KOPT-K1 (cell line): ENCODE measurements around the gene IL4R.

Source experiments
- H3K27ac ChIP-seq: fragments of 200-600 bp; sonication (generic); 2 replicates; pipeline ENCODE4 v1.5.1; 2016; ENCODE audit warnings: antibody characterized with exemption, mild to moderate bottlenecking, low read depth, low read length; ENCODE audit not compliant: poor library complexity, severe bottlenecking
- H3K36me3 ChIP-seq: fragments of 200-600 bp; sonication (generic); 2 replicates; pipeline ENCODE4 v1.5.1; 2017; ENCODE audit warnings: antibody characterized with exemption, mild to moderate bottlenecking, low read length, moderate library complexity; ENCODE audit not compliant: insufficient read depth
- H3K9me3 ChIP-seq: fragments of 200-600 bp; sonication (generic); 2 replicates; pipeline ENCODE4 v1.5.1; 2017; ENCODE audit warnings: antibody characterized with exemption, low read length, mild to moderate bottlenecking; ENCODE audit not compliant: insufficient read depth, poor library complexity, severe bottlenecking

Gene IL4R

GRCh38 chr16:27317320-27317719, 3.5 kb downstream of the IL4R start:
- H3K27ac ChIP-seq, result no peak overlapping the region

GRCh38 chr16:27317738-27318391, 4.1 kb downstream of the IL4R start:
- H3K27ac ChIP-seq, result peak overlapping the region; percentile 38
- H3K36me3 ChIP-seq, result no peaks in the 10 kb centered on the region
- H3K9me3 ChIP-seq, result no peaks in the 10 kb centered on the region

More at GRCh38 chr16:27317320-27317719, 3.5 kb downstream of the IL4R start:
- no peaks in the 10 kb centered on the region for H3K36me3 ChIP-seq
- no peaks in the 10 kb centered on the region for H3K9me3 ChIP-seq

GRCh38 chr16:27318392-27319256, 4.8 kb downstream of the IL4R start:
- peak overlapping the region; percentile 38 for H3K27ac ChIP-seq
- H3K9me3 ChIP-seq, result no peaks in the 10 kb centered on the region
- H3K36me3 ChIP-seq, result no peaks in the 10 kb centered on the region

GRCh38 chr16:27319257-27319965, 5.6 kb downstream of the IL4R start:
- peak overlapping the region; percentile 38 for H3K27ac ChIP-seq
- no peaks in the 10 kb centered on the region for H3K36me3 ChIP-seq
- H3K9me3 ChIP-seq, result no peaks in the 10 kb centered on the region

- no peaks in the 10 kb centered on the region for H3K9me3 ChIP-seq
- H3K36me3 ChIP-seq, result no peaks in the 10 kb centered on the region
- no peak overlapping the region for H3K27ac ChIP-seq
Measured at GRCh38 chr16:27320261-27321012, 6.7 kb downstream of the IL4R start.

GRCh38 chr16:27321013-27321915, 7.5 kb downstream of the IL4R start:
- Histone ChIP-seq H3K36me3 (no peaks in the 10 kb centered on the region), H3K9me3 (no peaks in the 10 kb centered on the region), H3K27ac (no peak overlapping the region)

- H3K36me3 ChIP-seq, result no peaks in the 10 kb centered on the region
- H3K27ac ChIP-seq, result no peak overlapping the region
- no peaks in the 10 kb centered on the region for H3K9me3 ChIP-seq
Measured at GRCh38 chr16:27322858-27323780, 9.3 kb downstream of the IL4R start.

GRCh38 chr16:27323781-27324561, 10.2 kb downstream of the IL4R start:
- Histone ChIP-seq H3K9me3 (no peaks in the 10 kb centered on the region), H3K27ac (no peak overlapping the region), H3K36me3 (no peaks in the 10 kb centered on the region)

- Histone ChIP-seq H3K27ac (no peak overlapping the region), H3K36me3 (no peaks in the 10 kb centered on the region), H3K9me3 (no peaks in the 10 kb centered on the region)
Measured at GRCh38 chr16:27324851-27325301, 11.1 kb downstream of the IL4R start.

GRCh38 chr16:27325736-27326135, 12.0 kb downstream of the IL4R start:
- no peak overlapping the region for H3K27ac ChIP-seq
- no peaks in the 10 kb centered on the region for H3K36me3 ChIP-seq
- H3K9me3 ChIP-seq, result no peaks in the 10 kb centered on the region

GRCh38 chr16:27326251-27326650, 12.5 kb downstream of the IL4R start:
- Histone ChIP-seq H3K36me3 (peaks cover 5% of the 10 kb centered on the region; the same call in 1 of the 2 replicates), H3K9me3 (no peaks in the 10 kb centered on the region), H3K27ac (peak overlapping the region; percentile 57)

- Histone ChIP-seq H3K9me3 (no peaks in the 10 kb centered on the region), H3K36me3 (peaks cover 8% of the 10 kb centered on the region; the same call in 1 of the 2 replicates), H3K27ac (peak overlapping the region; percentile 57)
Measured at GRCh38 chr16:27326738-27327585, 13.2 kb downstream of the IL4R start.
